Activated CD4-positive, alpha-beta T cell treated with anti-CD3 and anti-CD28 coated beads for 24 hours (primary cell): ENCODE data around the gene OCA2.

Experiments used
- DNase-seq, 2 donors: peaks; one replicate each; pipeline ENCODE4 v3.0.0-alpha.2; 2020; ENCODE audit warnings: low read depth in 2 of 2

OCA2 gene

DNA sequence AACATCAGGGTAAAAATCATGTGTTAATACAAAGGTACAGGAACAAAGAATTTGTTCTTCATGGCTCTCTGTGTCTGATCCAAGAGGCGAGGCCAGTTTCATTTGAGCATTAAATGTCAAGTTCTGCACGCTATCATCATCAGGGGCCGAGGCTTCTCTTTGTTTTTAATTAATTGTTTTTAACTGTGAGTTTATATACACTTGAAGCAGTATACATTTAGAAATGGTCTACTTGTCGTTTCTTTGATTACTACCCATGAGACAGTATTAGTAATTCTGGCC, 21.2 kb upstream of the OCA2 start:
- no peak for DNase-seq

- no peak for DNase-seq
Measured at GRCh38 chr15:28118531-28118930, 19.4 kb upstream of the OCA2 start.

GRCh38 chr15:28118083-28118482, 19.0 kb upstream of the OCA2 start:
- no peak for DNase-seq

DNA sequence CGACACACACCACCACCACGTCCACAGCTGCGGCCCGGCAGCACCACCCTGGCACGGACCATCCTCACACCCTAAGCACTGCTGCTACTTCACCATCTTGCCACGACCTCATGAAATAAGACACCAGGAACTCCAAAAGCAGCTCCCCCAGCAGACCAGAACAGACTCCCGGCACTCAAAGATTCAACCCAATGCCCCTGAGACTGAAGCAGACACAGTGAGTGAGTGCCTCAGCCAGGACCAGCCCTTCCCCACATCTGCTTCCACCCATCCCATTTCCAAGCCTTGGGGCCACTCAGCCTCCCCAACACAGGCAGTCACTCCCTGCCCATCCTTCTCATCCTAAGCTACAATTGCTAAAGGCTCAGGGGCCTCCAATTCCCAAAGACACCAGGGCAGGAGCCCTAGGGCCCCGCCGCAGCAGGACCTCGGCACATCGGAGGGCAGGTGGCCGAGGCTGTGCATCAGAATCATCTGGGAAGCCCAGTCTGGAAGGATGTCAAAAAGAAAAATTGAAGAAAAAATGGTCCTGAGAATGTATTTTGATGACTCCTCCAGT, 18.4 kb upstream of the OCA2 start:
- DNase-seq: no peak

- DNase-seq: no peak
Measured at GRCh38 chr15:28116521-28117431, 17.7 kb upstream of the OCA2 start.

DNA sequence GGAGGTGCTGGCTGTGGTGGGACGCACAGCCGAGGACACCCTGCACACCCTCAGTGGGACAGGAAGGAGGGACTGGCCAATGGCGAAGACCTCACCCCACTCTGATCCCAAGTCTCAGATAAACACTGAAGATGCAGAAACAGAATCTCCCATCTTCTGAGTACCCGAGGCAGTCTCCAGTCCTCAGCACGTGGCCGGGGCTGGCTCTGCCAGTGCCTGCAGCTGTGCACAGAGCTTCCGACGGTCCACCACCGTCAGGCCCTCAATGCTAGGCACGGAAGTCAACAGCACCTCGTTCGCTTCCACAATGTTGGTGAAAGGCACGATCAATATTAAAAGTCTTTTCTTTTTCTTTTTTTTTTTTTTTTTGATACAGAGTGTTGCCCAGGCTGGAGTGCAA, 16.8 kb upstream of the OCA2 start:
- DNase-seq: no peak

DNA sequence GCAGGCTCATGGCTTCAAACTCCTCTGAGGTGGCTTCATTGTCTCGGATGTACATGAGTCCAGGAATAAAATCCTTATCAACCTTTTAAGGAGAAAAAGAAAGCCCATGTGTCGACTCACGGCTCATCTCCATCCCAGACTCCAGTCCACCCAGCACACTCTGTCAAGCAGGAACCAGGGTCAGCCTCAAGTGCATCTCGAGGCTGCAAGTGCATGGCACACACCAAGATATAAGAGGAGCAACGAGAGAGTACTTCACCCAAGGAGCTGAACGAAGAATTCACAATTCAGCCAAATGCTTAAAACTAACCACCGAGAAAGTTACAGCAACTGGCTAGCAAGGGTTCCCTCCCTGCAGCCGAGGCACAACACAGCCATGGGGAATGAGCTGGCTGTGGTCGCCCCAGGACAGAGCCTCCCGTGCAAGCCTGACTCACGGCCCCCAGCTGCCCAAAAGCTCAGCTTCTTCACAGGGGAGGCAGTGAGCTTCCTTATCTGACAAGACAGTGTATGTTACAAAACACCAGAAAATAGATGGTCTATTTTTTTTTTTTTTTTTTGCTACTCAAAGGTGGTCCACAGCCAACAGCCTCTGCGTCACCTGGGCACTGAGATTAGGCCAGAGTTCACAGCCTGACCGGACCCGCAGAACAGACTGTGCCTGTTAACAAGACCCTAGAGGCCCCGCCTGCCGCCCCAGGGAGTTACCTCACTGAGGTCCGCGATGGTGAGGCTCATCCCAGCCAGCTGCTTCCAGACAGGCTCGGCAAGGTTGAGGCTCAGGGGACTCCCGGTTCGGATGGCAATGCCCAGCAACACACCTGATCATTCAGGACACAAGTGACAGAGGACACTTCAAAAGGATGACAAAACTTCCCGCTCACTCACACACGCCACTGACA, 15.9 kb upstream of the OCA2 start:
- DNase-seq: no peak

DNA sequence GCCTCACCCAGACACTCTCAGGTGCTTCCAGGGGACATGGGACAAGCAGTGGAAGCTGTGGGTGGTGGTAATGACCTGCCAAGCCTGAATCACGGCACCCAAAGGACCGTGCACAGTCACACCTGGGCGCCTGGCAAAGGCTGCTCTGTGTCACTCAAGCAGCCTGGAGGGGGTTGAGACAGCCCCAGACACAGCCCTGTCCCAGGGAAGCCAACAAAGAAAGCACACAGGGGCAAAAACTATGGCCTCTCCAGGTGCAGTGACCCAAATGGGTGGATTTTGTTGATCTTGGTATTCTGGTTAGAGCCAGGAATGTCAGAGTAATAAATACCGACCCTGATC, 15.0 kb upstream of the OCA2 start:
- no peak for DNase-seq

- no peak for DNase-seq
Measured at GRCh38 chr15:28113394-28114113, 14.4 kb upstream of the OCA2 start.

DNA sequence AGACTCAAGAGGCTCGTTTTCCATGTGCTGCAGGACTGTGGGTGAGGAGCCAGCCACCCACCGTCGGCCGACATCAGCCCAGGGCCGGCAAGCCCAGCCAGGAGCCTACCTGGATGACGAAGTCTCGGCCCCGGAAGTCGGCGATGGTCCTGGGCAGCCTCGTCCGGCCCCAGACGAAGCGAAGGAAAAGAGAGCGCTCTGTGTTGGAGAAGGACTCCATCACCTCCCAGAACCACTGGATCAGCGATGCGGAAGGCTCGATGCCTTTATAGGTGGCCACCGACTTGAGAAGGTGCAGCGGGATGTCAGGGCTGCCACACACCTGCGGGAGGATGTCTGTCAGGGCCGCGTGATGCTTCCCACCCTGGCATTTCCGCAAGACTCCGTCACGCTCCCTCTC, 13.8 kb upstream of the OCA2 start:
- no peak for DNase-seq

DNA sequence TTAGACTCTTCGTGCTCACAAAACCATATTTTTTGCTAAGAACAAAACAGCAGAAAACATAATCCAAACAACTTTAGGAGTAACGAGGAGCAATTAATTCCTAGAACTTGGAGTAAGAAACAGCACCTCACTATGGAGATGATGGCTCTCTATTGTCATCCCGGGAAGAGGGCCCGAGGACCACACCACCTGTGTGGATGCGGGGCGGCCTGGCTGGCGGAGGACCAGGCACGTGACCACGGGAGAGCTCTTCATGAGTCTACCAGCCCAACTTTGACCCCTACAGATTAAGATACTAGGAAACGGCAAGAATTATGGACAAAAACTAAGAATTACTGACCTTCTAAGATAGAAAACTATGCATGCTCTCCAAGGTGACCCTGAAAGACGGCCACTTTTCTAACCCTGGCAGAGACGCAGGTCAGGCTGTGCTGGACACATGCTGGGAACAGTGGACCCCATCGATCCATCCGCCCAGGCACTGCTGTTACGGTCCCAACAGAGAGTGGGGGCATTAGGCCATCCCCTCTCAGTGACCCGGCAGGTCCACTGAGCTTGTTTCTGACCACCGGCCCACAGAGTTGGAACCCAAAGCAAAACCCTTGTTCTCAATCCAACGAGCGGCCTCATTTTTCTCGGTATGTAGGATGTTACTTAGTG, 13.1 kb upstream of the OCA2 start:
- DNase-seq: no peak

- no peak for DNase-seq
Measured at GRCh38 chr15:28111543-28111942, 12.4 kb upstream of the OCA2 start.

DNA sequence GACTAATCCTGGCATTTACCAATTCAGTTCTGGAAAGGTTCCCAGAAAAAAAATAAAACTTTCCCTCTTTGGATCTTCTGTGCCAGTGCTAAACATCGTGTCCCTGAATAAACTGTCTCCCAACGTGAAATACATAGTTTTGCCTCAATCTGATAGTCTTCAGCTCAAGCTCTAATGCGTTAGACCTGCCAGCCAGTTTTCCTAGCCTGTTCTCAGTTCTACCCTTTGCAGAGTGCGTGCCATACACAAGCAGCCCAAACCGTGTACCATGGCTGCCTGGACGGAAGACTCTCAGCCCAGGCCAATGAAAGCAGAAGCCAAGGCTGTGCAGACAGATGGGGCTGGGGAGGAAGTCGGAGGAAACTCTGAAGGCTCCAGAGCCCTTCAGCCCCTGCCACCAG, 11.4 kb upstream of the OCA2 start:
- DNase-seq: no peak

DNA sequence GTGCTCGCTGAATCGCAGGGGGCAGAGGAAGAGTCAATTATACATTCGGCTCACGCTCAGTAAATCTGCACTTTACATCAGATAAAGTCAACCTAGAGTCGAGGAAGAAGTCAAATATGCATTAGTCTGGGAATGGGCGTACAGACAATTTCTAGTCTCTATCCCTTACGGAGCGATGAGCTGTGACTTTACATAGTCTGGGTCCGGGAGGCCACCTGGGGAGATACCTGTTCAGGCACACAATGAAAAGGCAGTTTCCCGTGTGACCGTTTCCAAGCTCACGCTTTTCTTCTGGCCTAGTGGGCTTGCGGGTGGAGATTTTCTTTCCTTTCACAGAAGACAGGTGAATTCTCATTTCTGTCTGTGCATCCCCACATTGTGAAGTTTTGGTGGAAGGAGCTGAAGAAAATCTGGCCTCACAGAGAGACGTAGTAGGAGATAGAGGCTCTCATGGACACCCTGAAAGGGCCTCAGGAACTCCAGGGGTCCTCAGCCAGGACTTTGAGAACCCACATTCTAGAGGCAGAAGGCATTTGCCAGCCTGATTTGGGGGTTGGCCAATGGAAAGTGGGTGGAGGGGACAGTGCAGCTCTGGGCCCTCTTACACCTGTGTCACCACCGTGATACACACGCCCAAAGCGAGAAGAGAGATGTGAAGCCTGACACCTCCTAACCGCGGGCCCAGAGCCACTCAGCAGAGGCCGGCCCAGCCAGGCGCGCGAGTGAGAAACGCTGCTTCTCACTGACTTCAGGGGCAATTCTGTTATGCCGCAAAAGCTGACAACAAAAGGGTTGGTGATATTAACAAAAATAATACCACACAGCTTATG, 10.7 kb upstream of the OCA2 start:
- no peak for DNase-seq

DNA sequence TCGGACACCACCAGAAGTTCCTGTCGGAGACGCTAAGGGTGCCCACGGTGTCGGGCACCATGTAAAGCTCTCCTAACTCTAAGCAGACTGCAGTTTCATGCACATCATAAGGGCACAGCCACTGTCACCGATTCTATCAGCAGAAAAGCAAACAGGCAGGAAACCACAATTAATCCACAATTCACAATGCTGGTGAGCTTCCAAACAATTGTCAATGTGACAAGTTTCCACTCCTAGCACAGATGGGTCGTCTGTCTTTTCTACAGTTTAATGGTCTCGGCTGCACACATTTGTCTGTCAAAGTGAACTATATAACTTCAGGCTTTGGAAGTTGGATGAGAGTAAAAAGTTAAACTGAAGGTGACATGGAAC, 8.8 kb upstream of the OCA2 start:
- no peak for DNase-seq

- no peak for DNase-seq
Measured at GRCh38 chr15:28107111-28107903, 8.2 kb upstream of the OCA2 start.

DNA sequence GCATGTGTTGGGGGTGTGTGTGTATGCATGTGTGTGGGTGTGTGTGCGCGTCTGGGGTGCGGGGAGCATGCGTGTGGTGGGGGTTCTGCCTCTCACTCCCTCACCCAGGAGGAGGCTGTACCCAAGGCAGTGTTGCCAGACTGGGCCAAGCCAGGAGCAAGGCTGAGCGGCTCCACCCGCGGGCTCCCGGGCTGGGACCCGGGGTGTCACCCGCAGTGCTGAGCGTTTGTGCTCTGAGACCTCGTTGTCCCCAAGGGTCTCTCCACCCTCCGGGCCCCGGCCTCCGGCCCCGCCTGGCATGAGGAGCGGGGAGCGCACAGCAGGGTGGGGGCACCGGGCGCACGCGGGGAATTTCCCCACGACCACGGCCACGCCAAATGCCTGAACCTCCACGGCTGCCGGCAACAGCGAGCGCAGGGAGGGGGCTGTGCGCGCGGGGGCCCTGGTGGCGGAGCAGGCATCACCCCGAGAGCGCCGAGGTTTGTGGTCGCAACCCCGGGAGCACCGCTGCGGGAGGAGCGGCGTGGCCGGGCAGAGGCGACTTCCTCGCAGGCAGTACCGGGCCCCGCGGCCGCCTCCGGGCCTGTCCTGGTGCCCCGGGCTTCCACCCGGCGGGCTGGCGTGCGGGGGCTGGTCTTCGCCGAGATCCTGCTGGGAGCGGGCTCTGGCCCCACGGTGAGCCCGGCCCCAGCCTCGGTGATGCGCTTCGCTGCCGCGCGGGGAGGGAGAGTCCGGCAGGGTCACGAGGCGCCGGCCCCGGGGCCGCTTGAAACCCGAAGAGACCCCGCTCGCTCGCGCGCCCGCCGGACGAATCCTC, 7.4 kb upstream of the OCA2 start:
- no peak for DNase-seq

GRCh38 chr15:28105793-28106192, 6.7 kb upstream of the OCA2 start:
- no peak for DNase-seq

DNA sequence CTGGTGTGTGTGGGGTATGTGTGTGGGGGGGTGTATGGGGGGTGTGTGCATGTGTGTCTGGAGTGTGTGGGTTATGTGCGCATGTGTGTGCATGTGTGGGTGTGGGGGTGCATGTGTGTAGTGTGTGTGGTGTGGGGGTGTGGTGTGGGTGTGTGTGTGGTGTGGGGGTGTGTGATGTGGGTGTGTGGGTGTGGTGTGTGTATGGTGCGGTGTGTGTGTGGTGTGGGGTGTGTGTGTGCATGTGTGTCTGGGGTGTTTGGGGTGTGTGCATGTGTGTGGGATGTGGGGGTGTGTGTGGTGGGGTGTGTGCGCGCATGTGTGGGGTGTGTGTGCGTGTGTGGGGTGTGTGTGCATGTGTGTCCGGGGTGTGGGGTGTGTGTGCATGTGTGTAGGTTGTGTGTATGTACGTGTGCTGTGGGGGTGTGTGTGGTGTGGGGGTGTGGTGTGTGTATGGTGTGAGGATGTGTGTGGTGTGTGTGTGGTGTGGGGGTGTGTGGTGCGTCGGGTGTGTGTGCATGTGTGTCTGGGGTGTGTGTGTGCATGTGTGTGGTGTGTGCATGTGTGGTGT, 6.2 kb upstream of the OCA2 start:
- DNase-seq: no peak
